Activated CD8-positive, alpha-beta memory T cell treated with anti-CD3 and anti-CD28 coated beads for 1 hour (primary cell): ENCODE results near the gene GABRD.

Experiments
- DNase-seq, 2 donors: peaks; one replicate each; pipeline ENCODE4 v3.0.0-alpha.2; 2020; ENCODE audit warnings: low read depth in 1 of 2; ENCODE audit errors: extremely low read depth in 1 of 2

Gene GABRD

GRCh38 chr1:2014741-2015735 is 4.1 kb upstream of the GABRD start:
- no peak for DNase-seq

GRCh38 chr1:2016123-2016522 is 3.0 kb upstream of the GABRD start:
- DNase-seq: no peak

GRCh38 chr1:2018217-2019171 is 651 bp upstream of the GABRD start:
- DNase-seq: no peak

GRCh38 chr1:2019571-2020309 is 595 bp downstream of the GABRD start:
- no peak for DNase-seq

GRCh38 chr1:2020310-2020655 is 1.1 kb downstream of the GABRD start:
- DNase-seq: no peak

- no peak for DNase-seq
Observed at GRCh38 chr1:2021550-2021949, 2.4 kb downstream of the GABRD start.

- no peak for DNase-seq
Observed at GRCh38 chr1:2022063-2022770, 3.1 kb downstream of the GABRD start.

- DNase-seq: no peak
Observed at GRCh38 chr1:2023187-2023586, 4.0 kb downstream of the GABRD start.

GRCh38 chr1:2024451-2024850 is 5.3 kb downstream of the GABRD start:
- no peak for DNase-seq

GRCh38 chr1:2024887-2025286 is 5.7 kb downstream of the GABRD start:
- no peak for DNase-seq

GRCh38 chr1:2025491-2025981 is 6.4 kb downstream of the GABRD start:
- no peak for DNase-seq

GRCh38 chr1:2027961-2028583 is 8.9 kb downstream of the GABRD start:
- no peak for DNase-seq

GRCh38 chr1:2028870-2029560 is 9.9 kb downstream of the GABRD start:
- no peak for DNase-seq

GRCh38 chr1:2029561-2029960 is 10.4 kb downstream of the GABRD start:
- no peak for DNase-seq

- DNase-seq: no peak
Observed at GRCh38 chr1:2030076-2030871, 11.1 kb downstream of the GABRD start.

- DNase-seq: no peak
Observed at GRCh38 chr1:2031546-2032540, 12.7 kb downstream of the GABRD start.

- no peak for DNase-seq
Observed at GRCh38 chr1:2032737-2033136, 13.6 kb downstream of the GABRD start.
